GM18858 (cell line): Measurements from ENCODE around the gene TBC1D22A.

ENCODE experiments used
- ATAC-seq: cut with Tn5 transposase; IDR thresholded peaks from one replicate; pipeline ENCODE4 v1.9.1; 2021; ENCODE audit not compliant: unreplicated experiment

Gene TBC1D22A

DNA sequence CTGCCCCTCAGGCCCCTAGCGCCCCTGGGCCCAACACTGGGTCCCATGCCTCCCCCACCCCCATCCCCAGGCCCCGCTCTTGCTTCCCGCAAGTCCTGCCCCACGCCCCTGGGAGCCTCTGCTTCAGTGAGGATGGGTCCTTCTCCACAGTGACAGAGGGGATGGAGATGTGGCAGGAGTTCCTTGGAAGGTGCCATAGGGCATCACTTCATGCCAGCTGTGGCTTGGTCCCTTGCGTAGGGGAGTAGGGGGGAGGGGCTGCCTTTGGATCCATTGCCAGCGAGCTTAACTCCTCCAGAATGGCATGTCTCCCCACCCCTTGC is 9.5 kb upstream of the TBC1D22A start:
- ATAC-seq = no peak

DNA sequence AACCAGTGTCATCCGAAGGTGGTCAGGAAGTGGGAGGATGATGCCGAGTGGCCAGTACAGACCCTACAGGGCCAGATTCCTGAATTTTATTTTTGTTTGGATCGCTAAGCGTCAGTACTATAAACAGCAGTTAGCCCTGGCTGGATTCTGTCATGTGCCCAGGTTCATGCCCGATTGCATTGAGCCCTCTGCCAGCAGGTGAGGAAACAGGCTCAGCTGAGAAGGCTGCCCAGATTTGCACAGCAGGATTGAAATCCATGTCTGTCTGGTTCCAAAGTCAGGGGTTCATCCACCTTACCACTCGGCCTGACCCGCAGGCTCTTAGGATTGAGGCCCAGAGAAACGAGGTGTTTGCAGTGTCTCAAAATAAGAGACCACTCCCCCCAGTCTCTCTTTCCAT is 9.1 kb upstream of the TBC1D22A start:
- ATAC-seq = no peak

DNA sequence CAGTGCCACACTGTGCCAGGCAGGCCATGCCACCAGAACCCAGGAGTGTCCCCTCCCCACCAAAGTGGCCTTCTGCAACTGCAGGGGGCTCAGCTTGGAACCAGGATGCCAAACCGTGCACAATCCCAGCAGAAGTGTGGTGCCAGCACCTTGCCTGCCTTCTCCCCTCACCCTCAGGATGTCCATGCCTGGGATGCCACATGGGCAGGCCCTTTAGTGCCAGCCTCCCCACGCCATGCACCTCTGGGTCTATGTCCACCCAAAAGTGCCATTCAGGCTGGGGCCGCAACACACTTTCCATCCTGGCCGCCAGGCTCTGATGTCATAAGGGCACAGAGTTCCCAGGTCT is 8.7 kb upstream of the TBC1D22A start:
- no peak for ATAC-seq

DNA sequence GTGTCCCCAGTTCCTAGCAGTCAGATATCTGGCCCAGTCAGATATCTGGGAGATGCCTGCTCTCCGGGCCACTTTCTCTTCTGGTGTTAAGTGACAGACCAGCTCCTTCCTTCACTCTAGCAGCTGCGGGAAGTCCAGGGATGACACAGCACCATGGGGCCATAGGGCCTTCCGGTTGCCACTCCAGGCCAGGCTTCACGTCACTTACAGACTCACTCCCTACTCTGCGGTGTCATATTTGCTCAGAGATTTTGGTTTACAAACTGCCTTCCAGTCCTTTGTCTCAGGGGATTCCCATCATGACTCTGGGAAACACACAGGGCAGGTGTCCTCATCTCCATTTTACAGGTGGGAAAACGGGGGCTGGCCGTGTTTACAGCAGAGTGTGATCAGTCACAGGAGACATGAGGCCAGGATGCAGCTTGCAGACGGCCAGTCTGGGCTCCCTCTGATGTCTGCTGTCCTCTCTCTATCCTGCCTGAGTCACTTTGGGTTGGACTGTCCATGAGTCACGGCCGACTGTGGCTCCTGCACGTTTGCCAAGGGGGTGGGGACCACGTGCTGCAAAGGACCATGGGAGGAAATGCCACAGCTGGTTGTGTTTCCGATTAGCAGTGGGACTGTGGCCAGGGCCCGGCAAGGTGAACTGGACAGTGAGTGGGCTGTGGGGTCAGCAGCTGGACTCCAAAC is 8.2 kb upstream of the TBC1D22A start:
- no peak for ATAC-seq

DNA sequence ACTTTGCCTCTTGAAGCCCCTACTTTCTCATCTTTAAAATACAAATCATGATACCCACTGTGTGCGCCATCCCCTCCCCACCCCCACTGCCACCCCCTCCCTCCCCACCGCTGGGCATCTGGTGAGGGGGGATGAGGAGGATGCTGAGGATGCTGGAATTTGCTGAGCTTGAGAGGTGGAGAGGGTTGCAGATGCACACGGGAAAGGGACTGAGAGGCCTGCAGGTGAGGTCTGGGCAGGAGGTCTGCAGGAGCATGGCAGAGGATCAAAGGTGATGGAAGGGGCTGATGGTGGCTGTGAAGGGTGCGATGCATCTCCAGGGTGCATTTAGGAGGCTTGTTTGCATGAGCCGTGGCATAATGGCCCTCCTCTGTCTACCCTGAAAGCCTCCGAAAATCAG is 7.6 kb upstream of the TBC1D22A start:
- ATAC-seq = no peak

DNA sequence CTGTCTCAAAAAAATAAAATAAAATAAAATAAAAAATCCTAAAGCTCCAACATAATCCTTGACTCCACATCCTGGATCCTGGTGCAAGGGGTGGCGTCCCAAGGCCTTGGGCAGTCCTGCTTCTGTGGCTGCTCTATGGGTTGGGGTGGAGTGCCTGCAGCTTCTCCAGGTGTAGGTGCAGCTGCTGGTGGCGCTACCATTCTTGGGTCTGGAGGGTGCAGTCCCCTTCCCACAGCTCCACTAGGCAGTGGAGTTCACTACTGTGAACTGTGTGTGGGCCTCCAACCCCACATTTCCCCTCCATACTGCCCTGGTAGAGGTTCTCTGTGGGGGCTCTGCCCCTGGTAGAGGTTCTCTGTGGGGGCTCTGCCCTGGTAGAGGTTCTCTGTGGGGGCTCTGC is 6.9 kb upstream of the TBC1D22A start:
- ATAC-seq = no peak

DNA sequence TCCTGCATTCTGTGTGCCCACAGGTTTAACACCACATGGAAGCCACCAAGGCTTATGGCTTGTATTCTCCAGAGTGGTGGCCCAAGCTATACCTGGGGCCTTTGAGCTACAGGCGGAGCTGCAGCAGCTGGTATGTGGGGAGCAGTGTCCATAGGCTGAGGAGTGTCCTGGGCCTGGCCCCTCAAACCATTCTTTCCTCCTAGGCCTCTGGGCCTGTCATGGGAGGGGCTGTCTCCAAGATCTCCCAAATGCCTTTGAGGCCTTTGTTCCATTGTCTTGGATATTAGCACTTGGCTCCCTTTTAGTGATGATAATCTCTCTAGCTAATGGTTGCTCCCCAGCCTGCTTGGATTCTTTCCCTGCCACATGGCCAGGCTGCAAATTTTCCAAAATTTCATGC is 6.4 kb upstream of the TBC1D22A start:
- no peak for ATAC-seq

DNA sequence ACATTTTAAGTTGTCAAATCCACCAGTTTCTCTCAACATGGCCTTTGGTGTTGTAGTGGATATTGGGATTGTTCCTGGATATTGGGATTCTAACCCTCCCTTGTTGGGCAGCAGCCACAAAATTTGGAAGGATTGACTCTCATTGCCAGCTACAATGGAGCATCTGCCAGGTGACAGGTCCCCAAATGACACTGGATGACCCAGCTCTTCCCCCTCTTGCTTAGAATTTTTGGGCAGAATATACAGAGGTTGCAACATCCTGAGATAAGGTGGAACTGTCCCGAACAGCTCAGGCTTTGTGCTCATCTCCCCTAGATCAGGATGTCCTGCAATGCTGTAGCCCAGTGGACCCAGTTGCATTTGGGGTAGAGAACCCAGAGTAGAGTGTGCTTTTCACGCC is 5.3 kb upstream of the TBC1D22A start:
- ATAC-seq = no peak

DNA sequence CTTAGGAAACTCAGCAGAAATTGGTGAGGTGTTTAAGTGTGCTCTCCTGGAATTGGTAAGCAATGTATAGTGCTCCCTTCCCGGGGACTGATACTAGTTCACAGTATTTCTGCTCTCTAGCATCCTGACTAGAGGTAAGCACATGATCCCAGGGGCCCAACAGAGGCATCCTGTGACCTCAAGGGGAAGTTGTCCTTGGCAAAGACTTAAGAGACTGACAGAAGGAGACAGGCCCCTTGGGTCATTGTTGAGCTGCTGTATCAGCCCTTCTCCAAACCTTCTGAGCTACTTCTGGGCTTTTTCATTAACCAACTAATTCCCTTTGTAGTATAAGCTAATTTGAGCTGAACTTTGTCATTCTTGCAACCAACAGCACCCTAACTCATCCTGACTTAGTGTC is 4.3 kb upstream of the TBC1D22A start:
- ATAC-seq = no peak

DNA sequence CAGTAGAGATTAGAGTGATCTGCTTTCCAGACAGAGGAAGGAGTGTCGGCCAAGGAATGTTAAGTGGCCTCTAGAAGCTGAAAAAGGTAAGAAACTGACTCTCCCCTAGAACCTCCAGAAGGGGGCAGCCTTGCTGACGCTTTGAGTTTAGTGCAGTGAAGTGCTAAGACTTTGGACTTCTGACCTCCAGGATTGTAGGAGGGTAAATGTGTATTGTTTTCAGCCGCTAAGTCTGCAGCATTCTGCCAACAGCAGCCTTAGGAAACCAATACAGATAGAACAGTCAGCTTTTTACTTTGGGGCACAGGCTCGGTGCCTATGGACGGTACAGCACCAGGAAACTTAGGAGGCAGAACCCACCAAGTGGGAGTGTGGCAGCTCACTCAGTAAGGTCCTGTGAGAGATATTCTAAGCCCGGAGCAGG is 3.6 kb upstream of the TBC1D22A start:
- ATAC-seq = no peak

DNA sequence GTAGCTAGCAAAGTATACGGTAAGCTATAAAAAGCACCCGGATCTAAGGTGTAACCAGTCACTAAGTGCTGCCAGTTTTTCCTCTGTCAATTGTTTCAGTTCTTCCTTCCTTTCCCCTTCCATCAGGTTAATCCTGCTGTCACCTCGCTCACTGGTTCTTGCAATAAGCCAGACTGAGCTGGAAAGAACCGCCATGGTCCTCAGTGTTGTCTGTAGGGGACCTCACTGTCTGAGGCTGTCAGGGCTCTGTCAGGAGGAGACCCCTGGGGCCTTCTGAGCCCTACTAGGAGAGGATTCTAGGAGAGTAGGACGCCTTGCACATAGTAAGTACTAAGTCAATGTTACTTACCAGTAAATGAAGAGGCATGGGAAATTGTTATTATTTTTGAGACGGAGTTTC is 1.4 kb upstream of the TBC1D22A start:
- no peak for ATAC-seq

DNA sequence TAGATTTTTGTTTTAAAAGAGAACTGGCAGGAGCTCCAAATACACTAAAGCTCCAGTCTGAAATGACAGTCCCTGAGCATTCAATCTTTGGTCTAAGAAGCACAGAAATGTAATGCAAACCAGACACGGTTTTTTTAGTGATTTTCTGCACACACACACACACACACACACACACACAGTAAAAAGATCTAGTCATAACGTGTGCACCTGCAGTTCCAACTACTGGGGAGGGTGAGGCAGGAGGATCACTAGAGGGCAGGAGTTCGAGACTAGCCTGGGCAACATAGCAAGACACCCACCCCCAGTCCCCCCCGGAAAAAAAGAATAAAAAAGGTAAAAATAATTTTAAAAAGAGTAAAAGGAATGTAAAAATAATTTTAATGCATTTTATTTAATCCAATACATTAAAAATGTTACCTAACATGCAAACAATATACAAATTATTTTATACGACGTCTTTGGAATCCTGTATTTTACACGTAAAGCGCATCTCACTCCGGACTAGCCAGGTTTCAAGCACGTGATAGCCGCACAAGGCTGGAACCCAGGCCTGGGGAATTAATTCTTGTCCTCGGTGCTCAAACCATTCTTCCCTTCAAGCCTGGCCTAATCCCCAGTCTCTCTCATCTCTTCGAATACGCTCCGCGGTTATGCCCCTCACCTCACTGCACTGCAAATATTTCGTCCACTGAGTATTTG is 762 bp upstream of the TBC1D22A start:
- ATAC-seq = no peak

DNA sequence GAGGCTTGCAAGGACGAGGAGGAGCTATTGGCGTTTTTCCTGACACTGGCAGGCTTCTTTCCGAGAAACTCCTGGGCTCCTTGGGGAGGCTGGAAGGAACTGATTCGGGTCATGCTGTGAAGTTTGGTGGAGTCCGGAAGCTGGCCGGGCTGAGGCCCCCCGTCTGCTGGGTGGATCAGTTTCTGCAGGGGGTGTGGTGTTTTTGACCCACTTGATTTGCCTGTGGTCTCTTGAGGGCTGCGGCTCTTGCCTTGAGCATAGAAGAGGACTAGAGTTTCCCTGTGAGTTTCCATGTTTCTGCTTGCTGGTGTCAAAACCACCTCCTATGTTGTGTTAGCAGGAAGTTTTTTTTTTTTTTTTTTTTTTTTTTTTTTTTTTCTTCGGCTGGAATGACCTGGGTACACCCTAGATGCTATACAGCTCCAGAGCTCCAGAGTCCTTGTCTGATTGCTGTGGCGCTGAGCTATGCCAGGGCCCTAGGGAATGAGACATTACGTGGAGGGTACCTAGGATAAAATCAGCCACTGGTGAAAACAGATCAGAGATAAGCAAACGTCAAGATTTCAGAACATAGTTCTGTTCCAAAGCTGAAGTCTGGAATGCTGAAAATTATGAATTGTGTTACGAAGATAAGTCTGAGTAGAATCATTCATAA is 728 bp downstream of the TBC1D22A start:
- peak; percentile 48 for ATAC-seq

DNA sequence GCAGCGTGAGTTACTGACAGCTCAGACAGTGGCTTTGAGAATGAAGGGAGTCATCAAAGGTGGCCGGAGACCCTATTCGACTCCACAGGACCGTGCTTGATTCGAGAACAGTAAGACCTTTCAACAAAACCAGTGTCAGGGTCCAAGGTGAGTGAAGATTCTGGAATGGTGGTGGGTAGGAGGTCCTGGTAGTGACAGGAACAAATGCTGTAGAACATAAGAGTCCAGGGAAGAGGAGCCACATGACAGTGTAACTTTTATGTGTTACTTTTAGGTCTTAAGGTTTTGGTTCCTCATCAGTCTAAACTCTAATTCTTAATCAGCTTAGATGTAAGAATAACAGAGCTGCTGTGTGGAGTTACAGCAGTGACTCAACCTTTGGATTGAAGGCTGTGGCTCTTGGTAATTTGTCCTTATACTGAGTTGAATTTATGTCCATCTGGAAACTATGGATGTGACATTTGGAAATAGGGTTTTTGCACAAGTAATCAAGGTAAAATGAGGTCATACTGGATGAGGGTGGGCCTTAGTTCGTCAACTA is 1.8 kb downstream of the TBC1D22A start:
- no peak for ATAC-seq

DNA sequence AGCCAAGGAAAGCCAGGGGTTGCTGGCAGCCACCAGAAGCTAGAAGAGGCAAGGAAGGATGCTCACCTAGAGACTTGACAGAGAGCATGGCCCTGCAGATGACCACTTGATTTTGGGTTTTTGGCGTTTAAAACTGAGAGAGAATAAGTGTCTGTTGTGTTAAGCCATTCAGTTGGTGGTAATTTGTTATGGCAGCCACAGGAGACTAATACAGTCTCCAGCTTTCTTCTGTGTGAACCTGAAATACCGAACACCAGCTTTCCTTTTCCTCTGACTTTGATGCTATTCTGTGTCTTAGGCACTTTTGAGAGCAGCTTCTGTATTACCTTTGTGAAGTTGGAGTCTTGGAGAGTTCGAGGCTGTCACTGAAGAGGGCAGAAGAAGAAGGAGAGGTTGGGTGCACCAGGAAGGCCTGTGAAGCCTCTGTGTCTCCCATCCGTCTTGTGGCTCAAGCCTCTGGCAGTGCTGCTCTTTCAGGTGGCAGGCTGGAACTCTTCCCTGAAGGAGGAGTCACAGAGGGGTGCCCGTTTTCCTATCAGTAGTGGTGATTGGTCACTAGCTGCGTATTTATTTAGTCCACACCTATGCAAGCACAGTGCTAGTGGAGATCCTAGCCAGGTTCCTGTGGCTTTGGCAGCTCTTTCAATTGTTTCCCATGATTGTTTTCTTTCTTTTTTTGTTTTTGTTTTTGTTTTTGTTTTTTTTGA is 2.5 kb downstream of the TBC1D22A start:
- no peak for ATAC-seq

DNA sequence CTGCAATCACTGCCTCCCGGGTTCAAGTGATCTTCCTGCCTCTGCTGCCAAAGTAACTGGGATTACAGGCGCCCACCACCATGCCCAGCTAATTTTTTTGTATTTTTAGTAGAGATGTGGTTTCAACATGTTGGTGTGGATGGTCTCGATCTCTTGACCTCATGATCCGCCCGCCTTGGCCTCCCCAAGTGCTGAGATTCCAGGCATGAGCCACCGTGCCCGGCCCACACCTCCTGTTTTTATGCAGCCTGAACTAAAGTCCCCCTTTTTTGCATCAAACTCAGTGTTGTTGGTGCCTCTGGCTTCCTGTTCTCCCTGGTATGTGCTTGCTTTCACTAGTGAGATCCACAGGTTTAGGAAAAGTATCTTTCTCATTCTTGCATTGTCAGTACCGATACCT is 4.2 kb downstream of the TBC1D22A start:
- no peak for ATAC-seq

DNA sequence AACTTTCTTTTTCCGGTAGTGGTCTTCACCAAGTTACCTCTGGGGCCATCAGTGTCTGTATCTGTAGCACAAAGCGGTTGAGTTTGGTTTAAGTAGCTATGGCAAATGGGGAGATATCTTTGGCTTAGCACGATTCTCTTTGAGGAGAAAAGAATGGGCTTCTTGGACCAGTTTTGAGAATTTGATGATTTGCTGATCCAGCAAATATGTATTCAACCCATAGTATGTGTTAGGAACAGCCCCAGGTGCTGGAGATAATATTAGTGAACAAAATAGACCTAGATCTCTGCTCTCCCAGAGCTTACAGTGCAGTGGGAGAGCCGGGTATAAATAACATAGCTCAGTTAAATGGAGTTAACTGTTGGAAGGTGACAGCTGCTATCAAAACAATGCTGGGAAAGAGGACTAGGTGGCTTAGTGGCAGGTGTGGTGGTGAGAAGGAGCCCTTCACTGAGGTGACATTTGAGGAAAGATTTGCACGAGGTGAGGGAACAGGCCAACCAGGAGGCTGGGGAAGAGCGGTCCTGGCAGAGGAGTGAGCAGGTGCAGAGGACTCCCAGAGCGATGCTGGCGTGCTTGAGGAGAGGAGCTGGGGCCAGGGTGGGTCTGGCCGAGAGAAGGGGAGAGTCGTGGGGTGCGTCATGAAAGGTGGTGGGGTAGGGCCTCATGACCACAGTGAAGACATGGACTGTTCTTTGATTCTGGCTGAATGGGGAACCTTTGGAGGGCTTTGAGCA is 5.0 kb downstream of the TBC1D22A start:
- no peak for ATAC-seq

DNA sequence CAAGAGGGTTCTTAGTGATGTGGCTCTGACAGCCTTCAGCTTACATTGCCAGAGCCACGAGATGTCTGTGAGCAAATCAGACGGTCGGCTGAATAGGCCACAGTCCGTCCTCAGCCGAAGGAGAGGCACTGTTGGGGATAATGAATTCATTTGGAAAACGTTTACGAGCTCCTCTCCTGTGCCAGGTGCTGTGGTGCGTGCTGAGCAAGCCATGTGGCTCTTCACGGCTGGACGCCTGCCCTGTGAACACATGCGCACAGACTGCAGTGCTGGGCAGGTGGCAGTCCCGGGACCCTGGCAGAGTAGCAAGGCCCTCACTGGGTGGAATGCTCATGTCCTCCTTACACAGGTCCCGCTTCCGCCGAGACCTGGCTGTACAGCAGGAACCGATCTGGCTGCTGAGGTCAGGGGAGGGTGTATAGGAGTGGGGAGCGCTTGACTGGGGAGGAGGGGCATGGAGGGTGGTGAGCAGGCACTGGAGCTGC is 6.8 kb downstream of the TBC1D22A start:
- ATAC-seq = no peak

DNA sequence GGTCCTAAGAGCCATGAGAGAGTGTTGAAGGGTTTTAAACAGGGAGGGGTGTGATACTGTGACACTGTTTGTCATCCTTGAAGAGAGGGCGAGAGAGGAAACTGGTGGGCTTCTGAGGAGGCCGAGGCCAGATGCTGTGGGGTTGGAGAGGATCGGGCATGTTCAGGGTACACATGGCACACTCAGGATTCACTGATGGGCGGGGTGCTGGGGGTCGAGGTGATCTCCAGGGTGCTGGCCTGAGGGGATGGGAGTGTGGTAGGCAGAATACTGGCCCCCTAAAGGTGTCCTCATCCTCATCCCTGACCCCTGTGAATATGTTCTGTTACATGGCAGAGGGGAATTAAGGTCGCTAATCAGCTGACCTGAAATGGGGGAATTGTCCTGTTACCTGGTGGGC is 7.3 kb downstream of the TBC1D22A start:
- no peak for ATAC-seq

DNA sequence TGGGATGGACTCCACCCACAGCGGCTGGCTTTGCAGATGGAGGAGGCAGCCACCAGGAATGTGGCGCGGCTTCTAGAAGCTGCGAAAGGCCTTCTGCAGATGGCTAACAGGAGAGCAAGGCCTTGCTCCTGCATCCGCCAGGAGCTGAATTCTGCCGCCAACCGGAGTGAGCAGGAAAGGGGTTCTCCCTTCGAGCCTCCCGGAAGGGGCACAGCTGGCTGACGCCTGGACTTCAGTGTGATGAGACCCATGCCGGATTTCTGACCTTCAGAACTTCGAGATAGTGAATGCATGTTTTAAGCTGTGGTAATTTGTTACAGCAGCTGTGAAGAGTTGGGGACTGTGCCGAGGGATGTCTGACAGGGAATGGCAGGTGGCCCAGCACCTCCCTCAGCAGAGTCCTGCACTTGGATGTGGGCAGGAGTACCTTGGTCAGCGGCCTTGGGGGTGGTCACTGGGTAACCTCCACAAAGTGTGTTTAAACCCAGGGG is 7.7 kb downstream of the TBC1D22A start:
- ATAC-seq = no peak

DNA sequence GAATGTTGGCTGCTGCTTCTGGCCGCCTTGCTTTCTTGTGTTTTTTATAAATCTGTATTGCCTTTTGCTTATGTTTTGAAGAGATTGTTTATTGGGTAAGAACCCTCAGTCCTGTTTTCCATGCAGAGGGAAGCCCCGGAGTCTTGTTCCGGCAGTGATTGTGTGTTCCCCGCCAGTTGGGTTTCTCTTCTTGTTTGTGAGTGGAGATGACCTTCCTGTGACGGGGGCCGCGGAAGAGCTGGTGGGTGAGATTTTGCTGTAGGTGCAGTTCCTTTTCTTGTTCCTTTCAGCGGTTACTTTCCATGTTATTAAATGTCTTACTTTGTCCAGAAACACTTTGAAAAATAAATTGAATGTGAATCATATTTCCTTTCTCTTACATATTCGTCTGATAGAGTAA is 8.3 kb downstream of the TBC1D22A start:
- ATAC-seq = no peak
